NK-92 treated with Interleukin-12 subunit alpha and Interleukin-12 subunit beta, amount 100 ng/mL, for 24 hours (cell line): ENCODE results near the gene SLC22A14.
"Not testable (repeated sequence)": the region's sequence is repeated elsewhere in the genome, so short reads cannot be mapped to it uniquely, and the experiment has no call there.

Experiments used
- DNase-seq: peaks from one replicate; lab custom pipeline; 2025; lab: John Stamatoyannopoulos, UW

SLC22A14 gene

GRCh38 chr3:38281895-38282686, at the start of gene SLC22A14:
SLC22A14 (plus strand) TSS chr3:38282294; CDS start chr3:38306027, 23,733 bp downstream.
- no peak for DNase-seq

- no peak for DNase-seq
Observed at GRCh38 chr3:38232701-38233100, 49.4 kb upstream of the SLC22A14 start.

GRCh38 chr3:38235466-38235865, 46.6 kb upstream of the SLC22A14 start:
- DNase-seq: no peak

GRCh38 chr3:38238416-38239008, 43.6 kb upstream of the SLC22A14 start:
- no peak for DNase-seq

GRCh38 chr3:38242812-38243211, 39.3 kb upstream of the SLC22A14 start:
- not testable (repeated sequence) for DNase-seq

- no peak for DNase-seq
Observed at GRCh38 chr3:38245930-38246329, 36.2 kb upstream of the SLC22A14 start.

GRCh38 chr3:38247366-38248035, 34.6 kb upstream of the SLC22A14 start:
- DNase-seq: no peak

GRCh38 chr3:38250198-38250597, 31.9 kb upstream of the SLC22A14 start:
- DNase-seq: no peak

GRCh38 chr3:38251197-38251596, 30.9 kb upstream of the SLC22A14 start:
- DNase-seq: no peak

- no peak for DNase-seq
Observed at GRCh38 chr3:38253704-38254103, 28.4 kb upstream of the SLC22A14 start.

- DNase-seq: no peak
Observed at GRCh38 chr3:38254872-38255271, 27.2 kb upstream of the SLC22A14 start.

GRCh38 chr3:38255627-38256026, 26.5 kb upstream of the SLC22A14 start:
- no peak for DNase-seq

- DNase-seq: no peak
Observed at GRCh38 chr3:38257583-38257982, 24.5 kb upstream of the SLC22A14 start.

GRCh38 chr3:38260474-38260873, 21.6 kb upstream of the SLC22A14 start:
- no peak for DNase-seq

GRCh38 chr3:38264353-38264771, 17.7 kb upstream of the SLC22A14 start:
- no peak for DNase-seq

GRCh38 chr3:38264779-38265178, 17.3 kb upstream of the SLC22A14 start:
- no peak for DNase-seq

- no peak for DNase-seq
Observed at GRCh38 chr3:38265604-38266307, 16.3 kb upstream of the SLC22A14 start, which contains the start of gene SLC22A13. SLC22A13 (plus strand) TSS chr3:38265812; CDS start chr3:38265861, 49 bp downstream.

- DNase-seq: no peak
Observed at GRCh38 chr3:38266810-38267209, 15.3 kb upstream of the SLC22A14 start.

- no peak for DNase-seq
Observed at GRCh38 chr3:38267662-38268061, 14.4 kb upstream of the SLC22A14 start.

- DNase-seq: no peak
Observed at GRCh38 chr3:38268087-38268486, 14.0 kb upstream of the SLC22A14 start.

GRCh38 chr3:38268522-38268921, 13.6 kb upstream of the SLC22A14 start:
- no peak for DNase-seq

- DNase-seq: no peak
Observed at GRCh38 chr3:38270606-38271005, 11.5 kb upstream of the SLC22A14 start.
